BJ (cell line): ENCODE measurements around the gene SUMF1. TPM values are rescaled to one million over a fixed set of nuclear protein-coding genes. Genes with fewer than 3 reads are reported as not detected.

Source experiments
- CTCF ChIA-PET: fragments of 350-600 bp; formaldehyde crosslinking; extraction: SDS; loops from one replicate; lab custom pipeline; 2021; ENCODE audit warnings: antibody characterized with exemption, inconsistent platforms; lab: Yijun Ruan, JAX
- POLR2A ChIA-PET: fragments of 300-600 bp; sonication (Branson Sonifier 250); formaldehyde crosslinking; extraction: SDS; loops from one replicate; lab custom pipeline; 2021; ENCODE audit warnings: antibody characterized with exemption; lab: Charles Lee
- DNase-seq: peaks from one replicate; pipeline ENCODE4 v3.0.0-alpha.2; 2011; ENCODE audit warnings: low read depth
- H3K27me3 ChIP-seq: 2 replicates; pipeline ENCODE4 v1.6.0; 2011; ENCODE audit warnings: low read length; ENCODE audit not compliant: control insufficient read depth, insufficient read depth
- H3K36me3 ChIP-seq: 2 replicates; pipeline ENCODE4 v1.5.1; 2011; ENCODE audit warnings: low read length; ENCODE audit not compliant: control insufficient read depth, insufficient read depth
- H3K4me3 ChIP-seq: 2 replicates; pipeline ENCODE4 v1.5.1; 2011; ENCODE audit warnings: low read depth, mild to moderate bottlenecking, control low read depth, low read length
- CTCF ChIP-seq: IDR thresholded peaks from 2 replicates; pipeline ENCODE4 v1.5.1; 2011; ENCODE audit warnings: low read depth, mild to moderate bottlenecking, control low read depth, inconsistent platforms, low read length, moderate library complexity; ENCODE audit not compliant: insufficient read depth
- polyA plus RNA-seq: library from polyadenylated mRNA; depleted of rRNA; stranded (reverse); fragments of >200 nt; gene quantifications from 2 replicates; pipeline ENCODE4 v1.2.3, GENCODE V29; 2011

The SUMF1 gene
- polyA plus RNA-seq, 1 experiment: 57.6 TPM

GRCh38 chr3:4398941-4399245 is 68.2 kb downstream of the SUMF1 start:
- ChIA-PET POLR2A (no interaction called here), CTCF (interaction anchor here (1.9 kb wide), 1 partner anchor 10 kb away, joined by 4 read pairs; no protein-coding TSS in a partner anchor)
- no peaks in the 10 kb centered on the region for H3K27me3 ChIP-seq
- DNase-seq: no peak
- no peak for TF ChIP-seq CTCF
- no peaks in the 10 kb centered on the region for H3K36me3 ChIP-seq
- H3K4me3 ChIP-seq: no peak overlapping the region

- no peak for DNase-seq
- Histone ChIP-seq H3K4me3 (no peak overlapping the region), H3K27me3 (no peaks in the 10 kb centered on the region), H3K36me3 (no peaks in the 10 kb centered on the region)
- TF ChIP-seq CTCF: no peak
- ChIA-PET POLR2A (no interaction called here), CTCF (interaction anchor here (1.9 kb wide), 1 partner anchor 10 kb away, joined by 4 read pairs; no protein-coding TSS in a partner anchor)
These were observed 68.7 kb downstream of the SUMF1 start for GRCh38 chr3:4398120-4398940.

- no peak overlapping the region for H3K4me3 ChIP-seq
- H3K27me3 ChIP-seq: no peaks in the 10 kb centered on the region
- no peak for TF ChIP-seq CTCF
- H3K36me3 ChIP-seq: no peaks in the 10 kb centered on the region
- CTCF ChIA-PET: no interaction called here
- POLR2A ChIA-PET: no interaction called here
- DNase-seq: no peak
These were observed 69.6 kb downstream of the SUMF1 start for GRCh38 chr3:4397466-4397865.

GRCh38 chr3:4396542-4396941 is 70.5 kb downstream of the SUMF1 start:
- DNase-seq: no peak
- Histone ChIP-seq H3K27me3 (no peaks in the 10 kb centered on the region), H3K4me3 (no peak overlapping the region), H3K36me3 (no peaks in the 10 kb centered on the region)
- CTCF ChIA-PET: no interaction called here
- no peak for TF ChIP-seq CTCF
- POLR2A ChIA-PET: no interaction called here

- Histone ChIP-seq H3K27me3 (no peaks in the 10 kb centered on the region), H3K4me3 (no peak overlapping the region), H3K36me3 (no peaks in the 10 kb centered on the region)
- DNase-seq: no peak
- ChIA-PET CTCF (no interaction called here), POLR2A (no interaction called here)
- no peak for TF ChIP-seq CTCF
These were observed 71.1 kb downstream of the SUMF1 start for GRCh38 chr3:4396006-4396405.
